ENCODE measurements around the gene MYO3B.

Gene MYO3B

DNA sequence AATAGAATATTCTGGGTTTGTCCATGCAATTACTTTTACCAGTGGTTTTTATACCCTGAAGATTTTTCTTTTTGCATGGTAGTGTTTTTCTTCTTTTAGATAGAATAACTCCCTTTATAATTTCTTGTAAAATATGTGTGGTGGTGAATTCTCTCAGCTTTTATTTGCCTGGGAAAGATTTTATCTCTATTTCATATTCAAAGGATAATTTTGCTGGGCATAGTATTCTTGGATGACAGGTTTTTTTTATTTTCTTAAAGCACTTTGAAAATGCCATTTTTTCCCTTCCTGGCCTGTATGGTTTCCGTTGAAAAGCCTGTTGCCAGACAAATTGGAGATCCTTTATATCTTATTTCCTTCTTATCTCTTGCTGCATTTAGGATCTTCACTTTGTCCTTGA is 113.5 kb downstream of the MYO3B start:
- Histone ChIP-seq H3K4me3 (no peak overlapping the region), H3K27ac (no peak overlapping the region)
- DNase-seq (ENCODE audit: low spot score), result no peak
- TF ChIP-seq, protein P1, sequence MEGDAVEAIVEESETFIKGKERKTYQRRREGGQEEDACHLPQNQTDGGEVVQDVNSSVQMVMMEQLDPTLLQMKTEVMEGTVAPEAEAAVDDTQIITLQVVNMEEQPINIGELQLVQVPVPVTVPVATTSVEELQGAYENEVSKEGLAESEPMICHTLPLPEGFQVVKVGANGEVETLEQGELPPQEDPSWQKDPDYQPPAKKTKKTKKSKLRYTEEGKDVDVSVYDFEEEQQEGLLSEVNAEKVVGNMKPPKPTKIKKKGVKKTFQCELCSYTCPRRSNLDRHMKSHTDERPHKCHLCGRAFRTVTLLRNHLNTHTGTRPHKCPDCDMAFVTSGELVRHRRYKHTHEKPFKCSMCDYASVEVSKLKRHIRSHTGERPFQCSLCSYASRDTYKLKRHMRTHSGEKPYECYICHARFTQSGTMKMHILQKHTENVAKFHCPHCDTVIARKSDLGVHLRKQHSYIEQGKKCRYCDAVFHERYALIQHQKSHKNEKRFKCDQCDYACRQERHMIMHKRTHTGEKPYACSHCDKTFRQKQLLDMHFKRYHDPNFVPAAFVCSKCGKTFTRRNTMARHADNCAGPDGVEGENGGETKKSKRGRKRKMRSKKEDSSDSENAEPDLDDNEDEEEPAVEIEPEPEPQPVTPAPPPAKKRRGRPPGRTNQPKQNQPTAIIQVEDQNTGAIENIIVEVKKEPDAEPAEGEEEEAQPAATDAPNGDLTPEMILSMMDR (IDR thresholded peaks at IDR 0.05), result no peak

DNA sequence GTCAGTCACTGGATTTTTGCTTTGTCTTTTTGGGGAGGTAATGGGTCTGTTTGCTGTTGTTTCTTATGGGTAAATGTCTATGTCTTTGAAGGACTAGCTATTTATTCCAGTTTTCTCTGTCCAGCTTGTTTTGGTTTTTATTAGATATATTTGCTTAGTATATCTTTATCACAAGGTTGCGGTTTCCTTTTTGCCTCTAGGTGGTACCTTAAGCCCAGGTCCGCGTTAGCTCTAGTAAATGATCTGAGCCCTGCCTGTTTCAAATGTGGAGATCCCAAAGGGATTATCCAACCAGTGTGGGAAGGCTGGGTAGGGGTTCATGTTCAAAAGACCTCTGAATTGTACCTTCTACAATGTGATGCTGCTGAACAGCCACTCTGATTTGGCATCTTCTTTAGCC is 114.5 kb downstream of the MYO3B start:
- H3K4me3 ChIP-seq, result no peak overlapping the region
- TF ChIP-seq, protein P1 (IDR thresholded peaks at IDR 0.05), result no peak
- H3K27ac ChIP-seq, result no peak overlapping the region
- no peak for DNase-seq (ENCODE audit: low spot score)

DNA sequence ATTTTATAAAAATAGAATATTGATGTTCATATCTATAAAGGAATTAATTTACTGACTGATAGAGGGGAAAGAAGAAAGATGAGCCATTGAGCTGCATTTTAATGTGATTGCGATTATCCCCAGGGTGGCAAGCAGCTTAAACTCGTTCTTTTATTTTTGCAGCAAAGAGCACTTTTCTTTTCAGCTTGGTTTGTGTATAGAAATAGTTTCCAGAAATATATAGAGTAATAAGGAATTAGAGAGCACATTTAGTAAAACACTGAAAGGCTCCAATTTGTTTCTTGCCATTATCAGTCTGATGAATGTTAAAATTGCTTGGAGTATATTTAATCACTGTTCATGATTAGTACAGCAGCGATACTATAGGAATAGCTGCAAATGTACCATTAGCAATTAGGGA is 119.5 kb downstream of the MYO3B start:
- no peak for DNase-seq (ENCODE audit: low spot score)
- Histone ChIP-seq H3K27ac (no peak overlapping the region), H3K4me3 (no peak overlapping the region)
- TF ChIP-seq, protein P1 (IDR thresholded peaks at IDR 0.05), result no peak

DNA sequence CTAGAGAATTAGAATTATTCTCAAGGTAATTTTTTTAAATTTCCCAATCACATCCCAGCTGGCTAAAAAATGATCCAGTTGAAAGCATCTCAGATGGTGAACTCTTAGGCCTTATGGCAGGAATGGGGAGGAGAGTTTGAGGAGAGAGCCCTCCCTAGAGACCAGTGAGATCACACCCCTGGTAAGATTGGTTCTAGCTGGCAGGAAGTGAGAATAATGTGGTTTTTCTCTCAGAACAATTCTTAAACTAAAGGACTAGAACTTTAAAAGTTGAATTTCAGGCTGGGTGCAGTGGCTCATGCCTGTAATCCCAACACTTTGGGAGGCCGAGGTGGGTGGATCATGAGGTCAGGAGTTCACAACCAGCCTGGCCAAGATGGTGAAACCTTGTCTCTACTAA is 120.2 kb downstream of the MYO3B start:
- TF ChIP-seq, protein P1 (IDR thresholded peaks at IDR 0.05), result no peak
- no peak for DNase-seq (ENCODE audit: low spot score)
- Histone ChIP-seq H3K27ac (no peak overlapping the region), H3K4me3 (no peak overlapping the region)

DNA sequence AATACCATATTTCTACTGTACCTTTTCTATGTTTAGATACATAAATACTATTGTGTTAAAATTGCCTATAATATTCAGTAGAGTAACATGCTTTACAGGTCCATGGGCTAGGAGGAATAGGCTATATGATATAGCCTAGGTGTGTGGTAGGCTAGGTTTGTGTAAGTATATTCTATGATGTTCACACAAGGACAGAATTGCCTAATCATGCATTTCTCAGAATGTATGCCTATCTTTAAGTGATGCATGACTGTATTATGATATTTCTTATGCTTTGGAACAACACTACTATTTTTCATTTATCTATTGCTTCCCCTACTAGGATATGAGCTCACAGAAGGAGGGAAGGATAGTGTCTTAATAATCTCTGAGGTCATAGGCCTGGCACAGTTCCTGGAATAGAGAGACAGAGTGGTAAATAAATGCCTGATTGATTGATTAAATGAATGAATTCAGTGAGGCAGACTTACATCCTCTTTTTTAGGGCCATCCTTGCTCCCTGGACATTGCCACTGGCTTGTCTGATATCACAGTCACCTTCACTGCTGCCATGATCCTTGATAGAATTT is 121.0 kb downstream of the MYO3B start:
- no peak for DNase-seq (ENCODE audit: low spot score)
- Histone ChIP-seq H3K27ac (no peak overlapping the region), H3K4me3 (no peak overlapping the region)
- TF ChIP-seq, protein P1 (IDR thresholded peaks at IDR 0.05), result no peak

DNA sequence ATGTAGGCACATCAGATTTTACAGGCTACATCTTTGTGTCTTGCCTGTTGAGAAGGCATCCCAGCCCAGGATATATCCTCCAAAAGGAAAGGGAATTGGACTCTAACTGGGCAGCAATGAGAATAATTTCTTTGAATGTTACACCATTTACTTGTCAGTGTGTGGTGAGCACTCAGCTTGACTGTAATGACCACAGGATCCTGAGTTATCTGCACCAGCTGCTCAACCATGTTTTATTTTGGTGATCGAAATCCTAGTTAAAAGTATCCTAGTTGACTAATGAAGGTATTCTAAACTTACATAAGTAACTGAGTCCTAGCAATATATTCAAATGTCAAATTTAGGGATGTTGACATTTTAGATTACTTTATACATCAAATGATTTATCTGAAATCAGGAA is 123.0 kb downstream of the MYO3B start:
- DNase-seq (ENCODE audit: low spot score), result no peak
- TF ChIP-seq, protein P1 (IDR thresholded peaks at IDR 0.05), result no peak
- H3K4me3 ChIP-seq, result no peak overlapping the region
- H3K27ac ChIP-seq, result no peak overlapping the region

DNA sequence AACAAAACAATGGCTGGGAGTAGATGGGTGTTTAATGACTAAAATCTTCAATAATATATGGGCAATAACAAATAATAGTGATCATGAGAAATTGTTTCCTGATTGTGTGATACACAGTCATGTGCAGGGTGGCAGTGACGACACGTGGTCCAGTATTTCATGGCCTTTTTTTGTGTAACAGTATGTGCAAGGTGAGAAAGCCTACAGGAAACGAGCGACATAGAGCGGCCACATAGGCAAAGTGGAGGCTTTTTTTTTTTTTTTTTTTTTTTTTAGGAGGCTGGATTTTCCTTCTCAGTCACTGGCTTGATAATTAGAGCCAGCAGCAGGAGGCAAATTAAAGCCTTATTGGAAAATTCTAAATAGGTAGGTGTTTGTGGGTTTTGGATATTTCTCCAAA is 123.7 kb downstream of the MYO3B start:
- Histone ChIP-seq H3K4me3 (no peak overlapping the region), H3K27ac (no peak overlapping the region)
- TF ChIP-seq, protein P1 (IDR thresholded peaks at IDR 0.05), result no peak
- no peak for DNase-seq (ENCODE audit: low spot score)

Data from coronary artery (tissue), 2 donors.